K562 (cell line): ENCODE measurements around the gene KCNA10. TPM values are rescaled to one million over a fixed set of nuclear protein-coding genes. Genes with fewer than 3 reads are reported as not detected.

Experiments used
- ATAC-seq: fragments of 200-7000 bp; cut with Tn5 transposase; 3 replicates; pipeline ENCODE4 v1.9.1; 2020; ENCODE audit warnings: moderate library complexity
- BruUV-seq: library from RNA; stranded (reverse); fragments of 400-500 nt; replicated peaks from 2 replicates; lab custom pipeline; 2021; lab: Mats Ljungman, UMichigan
- CTCF ChIA-PET: fragments of 300-600 bp; formaldehyde crosslinking; extraction: SDS; loops from one replicate; lab custom pipeline; 2021; ENCODE audit warnings: low intra/inter-chr PET ratio; lab: Yijun Ruan, JAX
- POLR2A ChIA-PET: fragments of 300-600, 350-650 bp; sonication (Branson Sonifier 250); formaldehyde crosslinking; extraction: SDS; loops from one replicate; lab custom pipeline; 2021; ENCODE audit warnings: antibody characterized with exemption, inconsistent platforms; lab: Yijun Ruan, JAX
- DNase-seq, 4 experiments: peaks; one replicate each; pipeline versions ENCODE4 v3.0.0 to v3.0.0-alpha.2; 2011 to 2018; ENCODE audit warnings: low spot score in 3 of 4, mixed read lengths in 3 of 4; ENCODE audit errors: extremely low read depth in 1 of 4
- FAIRE-seq: peaks from 2 replicates; lab custom pipeline; 2011; peaks lifted over from hg19 to GRCh38; lab: Jason Lieb, UNC
- H2AFZ ChIP-seq: 2 replicates; pipeline ENCODE4 v1.6.0; 2011; ENCODE audit warnings: low read depth, low read length, control low read depth, inconsistent platforms
- H3K27ac ChIP-seq: fragments of 200-600 bp; 3 replicates; pipeline ENCODE4 v1.8.0; 2011; ENCODE audit warnings: low read depth, mild to moderate bottlenecking, control low read depth, inconsistent platforms, low read length, moderate library complexity, mixed read lengths; ENCODE audit errors: extremely low read depth
- H3K27me3 ChIP-seq, 2 experiments: fragments of 300-600 bp in 1 of 2; 2 replicates in 1 of 2; 3 replicates in 1 of 2; pipeline versions ENCODE4 v1.6.0 to v1.8.0; 2011; ENCODE audit warnings: inconsistent platforms in 2 of 2, low read length in 2 of 2, mild to moderate bottlenecking in 1 of 2, mixed read lengths in 1 of 2, moderate library complexity in 1 of 2; ENCODE audit not compliant: control insufficient read depth in 2 of 2, insufficient read depth in 2 of 2
- H3K36me3 ChIP-seq: fragments of 300-600 bp; 3 replicates; pipeline ENCODE4 v1.8.0; 2011; ENCODE audit warnings: mild to moderate bottlenecking, low read length, inconsistent platforms; ENCODE audit not compliant: control insufficient read depth, insufficient read depth
- H3K4me1 ChIP-seq, 2 experiments: fragments of 200-600 bp in 1 of 2; replicated peaks in 1 of 2; 2 replicates in 1 of 2; 3 replicates in 1 of 2; pipeline versions ENCODE4 v1.5.1 to v1.8.0; 2011; ENCODE audit warnings: inconsistent platforms in 2 of 2, low read length in 2 of 2, mild to moderate bottlenecking in 1 of 2, mixed read lengths in 1 of 2, moderate library complexity in 1 of 2; ENCODE audit not compliant: control insufficient read depth in 2 of 2, insufficient read depth in 2 of 2
- H3K4me2 ChIP-seq: 2 replicates; pipeline ENCODE4 v1.6.1; 2011; ENCODE audit warnings: low read length, control low read depth, inconsistent platforms, mixed read lengths; ENCODE audit not compliant: insufficient read depth
- H3K4me3 ChIP-seq: fragments of 200-600 bp; sonication (generic), shearing (Covaris generic); 2 replicates; pipeline ENCODE4 v1.5.1; 2016; ENCODE audit warnings: control low read depth, inconsistent platforms
- H3K79me2 ChIP-seq: fragments of 200-600 bp; 3 replicates; pipeline ENCODE4 v1.8.0; 2011; ENCODE audit warnings: low read length, inconsistent platforms; ENCODE audit not compliant: control insufficient read depth, insufficient read depth
- H3K9ac ChIP-seq, 2 experiments: 2 replicates each; pipeline versions ENCODE4 v1.6.0 to v1.6.1; 2011; ENCODE audit warnings: low read depth in 2 of 2, low read length in 2 of 2, control low read depth in 1 of 2, inconsistent platforms in 1 of 2, mild to moderate bottlenecking in 1 of 2, mixed read lengths in 1 of 2; ENCODE audit not compliant: insufficient read depth in 1 of 2
- H3K9me1 ChIP-seq: one replicate; pipeline ENCODE4 v1.6.0; 2011; ENCODE audit warnings: inconsistent platforms, mild to moderate bottlenecking, low read length, moderate library complexity; ENCODE audit not compliant: control insufficient read depth, insufficient read depth
- H3K9me3 ChIP-seq: replicated peaks from 2 replicates; pipeline ENCODE4 v1.5.1; 2011; ENCODE audit warnings: low read depth, low read length, inconsistent platforms; ENCODE audit not compliant: control insufficient read depth, insufficient read depth
- H4K20me1 ChIP-seq: replicated peaks from 2 replicates; pipeline ENCODE4 v1.6.1; 2011; ENCODE audit warnings: low read length, inconsistent platforms, mixed read lengths; ENCODE audit not compliant: control insufficient read depth, insufficient read depth
- ARID3B ChIP-seq: fragments of 250-450 bp; sonication (Bioruptor Pico); IDR thresholded peaks from 2 replicates; pipeline ENCODE4 v1.4.0; 2020; ENCODE audit warnings: borderline replicate concordance
- HNRNPLL ChIP-seq: fragments of 200-400 bp; formaldehyde crosslinking; IDR thresholded peaks from 2 replicates; pipeline ENCODE4 v1.6.1; 2017; ENCODE audit warnings: low read length, low read depth, mild to moderate bottlenecking; ENCODE audit not compliant: poor library complexity, severe bottlenecking
- MTA2 ChIP-seq: fragments of 450-650 bp; IDR thresholded peaks from 2 replicates; pipeline ENCODE4 v1.6.1; 2016; ENCODE audit warnings: low read depth
- RAD51 ChIP-seq: fragments of 450-650 bp; IDR thresholded peaks from 2 replicates; pipeline ENCODE4 v1.7.1; 2016; ENCODE audit warnings: low read depth, mild to moderate bottlenecking, borderline replicate concordance
- REST ChIP-seq, 2 experiments: fragments of 450-650 bp; formaldehyde crosslinking in 1 of 2; IDR thresholded peaks; 2 replicates each; pipeline versions ENCODE4 v1.4.0 to v1.6.1; 2014 to 2020; ENCODE audit warnings: mild to moderate bottlenecking in 2 of 2, borderline replicate concordance in 1 of 2, low read depth in 1 of 2
- RFX1 ChIP-seq: fragments of 450-650 bp; IDR thresholded peaks from 2 replicates; pipeline ENCODE4 v1.6.1; 2016; ENCODE audit warnings: mild to moderate bottlenecking, moderate library complexity
- TFE3 ChIP-seq: fragments of 450-650 bp; formaldehyde crosslinking; IDR thresholded peaks from 2 replicates; pipeline ENCODE4 v1.4.0; 2020; ENCODE audit warnings: mild to moderate bottlenecking, mixed read lengths
- ZNF766 ChIP-seq: fragments of 200-800 bp; sonication (Bioruptor generic); conservative IDR thresholded peaks from 2 replicates; pipeline ENCODE4 v1.6.1; 2016; ENCODE audit warnings: missing genetic modification characterization, missing compliant biosample characterization
- WGBS: fragments of 100-300 bp; shearing (Covaris generic); methylation state at CpG from one replicate; pipeline ENCODE4 v1.1.6; 2016; ENCODE audit warnings: low coverage, mixed read lengths; ENCODE audit not compliant: insufficient coverage; ENCODE audit errors: missing lambda C conversion rate; 5-methylcytosine and 5-hydroxymethylcytosine counted together
- in situ Hi-C: fragments of 300-500 bp; cut with MboI; formaldehyde crosslinking; loops from 4 replicates; pipeline ENCODE4 v1.15.0; 2018; ENCODE audit warnings: inconsistent platforms, mixed read lengths
- intact Hi-C: fragments of 100-400 bp; cut with micrococcal nuclease; formaldehyde crosslinking; loops from 2 replicates; pipeline ENCODE4 v1.14.2; 2022
- polyA plus RNA-seq, 8 experiments: library from polyadenylated mRNA; depleted of rRNA in 4 of 8; stranded (reverse) in 5 of 8; unstranded in 3 of 8; fragments of >200 nt; fragmentation: Nextera tagmentation in 2 of 8; fragmentation: Illumina TruSeq in 1 of 8; extraction: Ambion mirVana in 2 of 8; extraction: Trizol in 1 of 8; gene quantifications; 2 replicates each; pipeline versions ENCODE4 v1.2.1 to v1.2.3, GENCODE V29; 2011 to 2014; ENCODE audit warnings: inconsistent platforms in 1 of 8, missing spikeins in 1 of 8
- total RNA-seq, 7 experiments: library from RNA; depleted of rRNA in 6 of 7; stranded (reverse); fragments of >200 nt in 6 of 7; fragmentation: Illumina TruSeq in 2 of 7; extraction: Trizol in 2 of 7; gene quantifications; 2 replicates each; pipeline versions ENCODE4 v1.2.1 to v1.2.3, GENCODE V29; 2011 to 2021; ENCODE audit warnings: low replicate concordance in 1 of 7

KCNA10 gene
- total and polyA plus RNA-seq, 9 of the 15 experiments (the other 6 are each of a cell fraction or from before 2014, with no cell fraction given), result not detected

GRCh38 chr1:110548381-110548780 is 29.4 kb upstream of the KCNA10 start (continued):
- peak; percentile 13; the same call in 1 of the 2 replicates for TF ChIP-seq REST (IDR thresholded peaks at IDR 0.05; ENCODE audit: borderline replicate concordance)
- no peak for TF ChIP-seq REST (CRISPR knock-in tag; IDR thresholded peaks at IDR 0.05; ENCODE audit: low read depth)

- DNase-seq (peak in 1 of 4 experiments; percentile 12), ATAC-seq (peak; percentile 60), FAIRE-seq (no peak)
- H3K27me3 ChIP-seq, result peaks cover 4 to 12% of the 10 kb centered on the region in 2 experiments; a peak in 2 of 5 replicates
- H4K20me1 ChIP-seq, result peaks cover 6% of the 10 kb centered on the region
- no peaks in the 10 kb centered on the region for H3K79me2 ChIP-seq
- in situ Hi-C loops (no loop called here), intact Hi-C loops (no loop called here)
- no peak overlapping the region for H3K4me3 ChIP-seq
- no peaks in the 10 kb centered on the region for H3K9me3 ChIP-seq
- WGBS, result 0% methylated on average over 2 of the region's 2 CpGs
- no peaks in the 10 kb centered on the region for H3K36me3 ChIP-seq
- ChIA-PET POLR2A (no interaction called here), CTCF (no interaction called here)
- no peaks in the 10 kb centered on the region for H3K4me1 ChIP-seq
- no peak overlapping the region for H3K4me2 ChIP-seq
- no peak overlapping the region for H3K27ac ChIP-seq
- no peaks in the 10 kb centered on the region for H3K9me1 ChIP-seq
- no TSS peak for BruUV-seq
- no peak overlapping the region for H2AFZ ChIP-seq
- no peak overlapping the region for H3K9ac ChIP-seq
- TF ChIP-seq ARID3B (no peak), RFX1 (no peak), TFE3 (CRISPR knock-in tag) (peak; percentile 50), RAD51 (peak; percentile 62), HNRNPLL (no peak), MTA2 (no peak), ZNF766 (CRISPR knock-in tag) (peak; percentile 87)
These were observed 28.0 kb upstream of the KCNA10 start for GRCh38 chr1:110547017-110547416.
